Measurements from ENCODE around the gene DDX10.

DNA sequence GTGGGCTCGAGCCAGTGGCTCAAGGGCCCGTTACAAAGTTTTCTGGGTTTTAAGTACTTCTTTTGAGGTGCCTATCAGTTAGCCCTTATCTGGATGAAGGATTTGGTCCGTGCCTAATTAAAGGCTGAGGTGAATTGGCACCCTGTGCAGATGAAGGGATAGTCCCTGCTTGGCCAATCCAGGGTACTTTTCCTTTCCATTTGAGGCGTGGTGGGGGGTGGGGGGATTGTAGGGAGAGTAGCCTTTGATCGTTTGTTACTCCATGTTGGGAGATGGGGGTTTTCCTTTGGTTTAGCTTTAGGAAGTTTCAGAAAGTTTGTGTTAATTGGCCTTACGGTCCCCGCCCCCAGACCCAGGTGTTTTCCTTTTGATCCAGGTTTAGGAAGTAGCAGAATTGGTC lies 170.8 kb downstream of the DDX10 start:
- TF ChIP-seq, protein P1, sequence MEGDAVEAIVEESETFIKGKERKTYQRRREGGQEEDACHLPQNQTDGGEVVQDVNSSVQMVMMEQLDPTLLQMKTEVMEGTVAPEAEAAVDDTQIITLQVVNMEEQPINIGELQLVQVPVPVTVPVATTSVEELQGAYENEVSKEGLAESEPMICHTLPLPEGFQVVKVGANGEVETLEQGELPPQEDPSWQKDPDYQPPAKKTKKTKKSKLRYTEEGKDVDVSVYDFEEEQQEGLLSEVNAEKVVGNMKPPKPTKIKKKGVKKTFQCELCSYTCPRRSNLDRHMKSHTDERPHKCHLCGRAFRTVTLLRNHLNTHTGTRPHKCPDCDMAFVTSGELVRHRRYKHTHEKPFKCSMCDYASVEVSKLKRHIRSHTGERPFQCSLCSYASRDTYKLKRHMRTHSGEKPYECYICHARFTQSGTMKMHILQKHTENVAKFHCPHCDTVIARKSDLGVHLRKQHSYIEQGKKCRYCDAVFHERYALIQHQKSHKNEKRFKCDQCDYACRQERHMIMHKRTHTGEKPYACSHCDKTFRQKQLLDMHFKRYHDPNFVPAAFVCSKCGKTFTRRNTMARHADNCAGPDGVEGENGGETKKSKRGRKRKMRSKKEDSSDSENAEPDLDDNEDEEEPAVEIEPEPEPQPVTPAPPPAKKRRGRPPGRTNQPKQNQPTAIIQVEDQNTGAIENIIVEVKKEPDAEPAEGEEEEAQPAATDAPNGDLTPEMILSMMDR (IDR thresholded peaks at IDR 0.05) = no peak
- no peak for TF ChIP-seq POLR2AphosphoS5 (IDR thresholded peaks at IDR 0.05)
- TF ChIP-seq POLR2A (IDR thresholded peaks at IDR 0.05) = no peak
